ACHN (cell line): ENCODE results near the gene TNFRSF25.
"Not testable (repeated sequence)": the region's sequence is repeated elsewhere in the genome, so short reads cannot be mapped to it uniquely, and the experiment has no call there.

Source experiments
- DNase-seq: peaks from one replicate; pipeline ENCODE4 v3.0.0-alpha.2; 2015
- in situ Hi-C: cut with HindIII; loops from 2 replicates; pipeline ENCODE4 v1.10.0; 2017; ENCODE audit warnings: low sequenced_read_pairs, low pct_ligation_motif_present, low pct_unique_long_range_greater_than_20kb

TNFRSF25 gene

GRCh38 chr1:6461051-6461530 lies 4.9 kb downstream of the TNFRSF25 start:
- in situ Hi-C loops: no loop called here
- DNase-seq: no peak

GRCh38 chr1:6460301-6461050 lies 5.5 kb downstream of the TNFRSF25 start:
- in situ Hi-C loops: no loop called here
- no peak for DNase-seq

GRCh38 chr1:6459850-6460265 lies 6.1 kb downstream of the TNFRSF25 start:
- in situ Hi-C loops: no loop called here
- no peak for DNase-seq

- no peak for DNase-seq
- in situ Hi-C loops: no loop called here
Observed at GRCh38 chr1:6456800-6457466, 9.0 kb downstream of the TNFRSF25 start.

GRCh38 chr1:6455752-6456520 lies 10.0 kb downstream of the TNFRSF25 start:
- DNase-seq, in situ Hi-C loops: not testable (repeated sequence)

GRCh38 chr1:6454856-6455751 lies 10.9 kb downstream of the TNFRSF25 start:
- DNase-seq: no peak
- in situ Hi-C loops: no loop called here

- DNase-seq, in situ Hi-C loops: not testable (repeated sequence)
Observed at GRCh38 chr1:6453895-6454855, 11.8 kb downstream of the TNFRSF25 start.

GRCh38 chr1:6450943-6451373 lies 15.0 kb downstream of the TNFRSF25 start:
- in situ Hi-C loops: no loop called here
- no peak for DNase-seq

GRCh38 chr1:6450486-6450885 lies 15.5 kb downstream of the TNFRSF25 start:
- in situ Hi-C loops: not testable (repeated sequence)

GRCh38 chr1:6450005-6450450 lies 15.9 kb downstream of the TNFRSF25 start:
- in situ Hi-C loops: no loop called here
- no peak for DNase-seq

More at GRCh38 chr1:6450486-6450885, 15.5 kb downstream of the TNFRSF25 start:
- DNase-seq: not testable (repeated sequence)

- DNase-seq: peak; percentile 27
- in situ Hi-C loops: no loop called here
Observed at GRCh38 chr1:6448749-6449631, 17.0 kb downstream of the TNFRSF25 start.

GRCh38 chr1:6447818-6448748 lies 17.9 kb downstream of the TNFRSF25 start:
- no peak for DNase-seq
- in situ Hi-C loops: no loop called here

- no peak for DNase-seq
- in situ Hi-C loops: no loop called here
Observed at GRCh38 chr1:6447016-6447817, 18.8 kb downstream of the TNFRSF25 start.

- in situ Hi-C loops: no loop called here
Observed at GRCh38 chr1:6446665-6447015, 19.3 kb downstream of the TNFRSF25 start.

More at GRCh38 chr1:6446665-6447015, 19.3 kb downstream of the TNFRSF25 start:
- DNase-seq: no peak
